T-helper 9 cell (primary cell): ENCODE measurements around the gene SRSF2.
"Not testable (repeated sequence)": the region's sequence is repeated elsewhere in the genome, so short reads cannot be mapped to it uniquely, and the experiment has no call there.

Experiments
- DNase-seq: peaks from one replicate; pipeline ENCODE4 v3.0.0-alpha.2; 2020

The SRSF2 gene

GRCh38 chr17:76737676-76738467, 741 bp upstream of the SRSF2 start, which contains the start of gene MFSD11:
TSS of gene MFSD11 (plus strand) at chr17:76738119. CDS start at chr17:76738353, 234 bp downstream.
- DNase-seq = peak; percentile 85

GRCh38 chr17:76736349-76737081, 616 bp downstream of the SRSF2 start:
- peak; percentile 55 for DNase-seq

- DNase-seq = no peak
Observed at GRCh38 chr17:76735586-76736348, 1.4 kb downstream of the SRSF2 start.

- DNase-seq = no peak
Observed at GRCh38 chr17:76735006-76735405, 2.1 kb downstream of the SRSF2 start.

DNA sequence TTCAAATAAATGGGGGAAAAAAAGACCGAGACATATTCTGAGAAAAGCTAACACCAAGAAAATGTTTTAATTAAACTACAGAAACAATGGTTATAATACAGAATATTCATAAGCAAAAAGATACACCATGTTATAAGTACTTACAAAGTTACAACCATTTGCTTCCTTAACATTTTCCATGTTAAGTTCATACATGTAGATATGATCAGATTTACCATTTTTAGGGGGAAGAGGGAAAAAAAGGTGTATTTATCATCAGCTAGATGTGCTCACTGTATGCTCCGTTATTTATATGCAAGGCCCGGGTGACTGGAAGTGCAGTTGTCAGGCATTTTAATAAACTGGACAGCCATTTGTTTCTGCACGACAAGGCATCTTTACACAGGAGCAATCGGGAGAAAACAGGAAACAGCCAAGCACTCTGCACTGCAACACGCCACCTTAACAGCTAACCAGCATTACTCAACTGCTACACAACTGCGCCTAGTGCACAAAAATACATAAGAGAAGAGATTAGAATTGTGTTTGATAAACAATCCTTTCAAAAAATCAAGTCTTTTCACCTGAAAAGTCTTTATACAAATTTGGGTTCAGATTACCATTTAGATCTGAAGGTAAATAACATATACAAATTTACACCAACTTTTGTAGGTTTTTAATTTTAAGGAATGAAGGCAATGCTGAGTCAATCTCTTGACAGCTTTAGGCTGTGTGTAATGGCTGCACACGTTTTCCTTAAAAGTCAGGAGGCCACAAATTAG, 2.9 kb downstream of the SRSF2 start:
- DNase-seq = no peak

DNA sequence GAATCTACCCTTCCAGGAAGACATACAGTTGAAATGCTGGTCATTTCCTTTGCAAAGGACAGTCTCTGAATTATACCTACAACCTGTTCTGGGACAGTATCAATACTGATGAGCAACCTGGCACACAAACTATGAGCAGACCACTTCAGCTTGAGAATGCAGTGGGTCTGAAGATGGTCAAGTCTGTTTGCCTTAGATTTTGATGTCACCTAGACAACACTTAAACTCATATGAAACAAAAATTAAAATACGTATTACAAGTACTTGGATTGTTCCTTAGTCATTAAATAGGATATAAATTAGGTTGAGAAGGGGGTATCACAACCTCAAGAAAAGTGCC, 3.5 kb downstream of the SRSF2 start:
- no peak for DNase-seq

DNA sequence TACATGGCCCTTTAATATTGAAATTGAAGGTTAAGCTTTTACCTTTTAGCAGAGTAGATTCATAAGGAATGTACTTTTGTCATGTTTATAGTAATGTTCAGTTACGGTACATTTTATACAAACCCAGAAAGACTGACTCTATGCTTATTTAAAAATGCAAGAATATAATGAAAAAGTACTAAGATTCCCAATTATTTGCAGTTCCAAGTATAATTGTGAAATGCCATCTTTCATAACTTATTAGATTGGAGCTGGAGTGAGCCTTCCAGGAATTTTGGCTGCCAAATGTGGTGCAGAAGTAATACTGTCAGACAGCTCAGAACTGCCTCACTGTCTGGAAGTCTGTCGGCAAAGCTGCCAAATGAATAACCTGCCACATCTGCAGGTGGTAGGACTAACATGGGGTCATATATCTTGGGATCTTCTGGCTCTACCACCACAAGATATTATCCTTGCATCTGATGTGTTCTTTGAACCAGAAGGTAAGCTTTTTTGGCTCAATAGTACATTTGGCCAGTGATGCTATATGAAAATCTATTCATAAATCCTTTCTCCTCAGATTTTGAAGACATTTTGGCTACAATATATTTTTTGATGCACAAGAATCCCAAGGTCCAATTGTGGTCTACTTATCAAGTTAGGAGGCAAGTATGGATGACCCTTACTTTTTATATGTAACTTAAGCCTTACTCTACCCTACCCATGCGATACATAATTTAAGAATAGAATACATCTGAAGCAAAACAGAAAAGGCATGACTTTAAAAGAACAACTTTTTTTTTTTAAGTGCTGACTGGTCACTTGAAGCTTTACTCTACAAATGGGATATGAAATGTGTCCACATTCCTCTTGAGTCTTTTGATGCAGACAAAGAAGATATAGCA, 4.2 kb downstream of the SRSF2 start:
- no peak for DNase-seq

DNA sequence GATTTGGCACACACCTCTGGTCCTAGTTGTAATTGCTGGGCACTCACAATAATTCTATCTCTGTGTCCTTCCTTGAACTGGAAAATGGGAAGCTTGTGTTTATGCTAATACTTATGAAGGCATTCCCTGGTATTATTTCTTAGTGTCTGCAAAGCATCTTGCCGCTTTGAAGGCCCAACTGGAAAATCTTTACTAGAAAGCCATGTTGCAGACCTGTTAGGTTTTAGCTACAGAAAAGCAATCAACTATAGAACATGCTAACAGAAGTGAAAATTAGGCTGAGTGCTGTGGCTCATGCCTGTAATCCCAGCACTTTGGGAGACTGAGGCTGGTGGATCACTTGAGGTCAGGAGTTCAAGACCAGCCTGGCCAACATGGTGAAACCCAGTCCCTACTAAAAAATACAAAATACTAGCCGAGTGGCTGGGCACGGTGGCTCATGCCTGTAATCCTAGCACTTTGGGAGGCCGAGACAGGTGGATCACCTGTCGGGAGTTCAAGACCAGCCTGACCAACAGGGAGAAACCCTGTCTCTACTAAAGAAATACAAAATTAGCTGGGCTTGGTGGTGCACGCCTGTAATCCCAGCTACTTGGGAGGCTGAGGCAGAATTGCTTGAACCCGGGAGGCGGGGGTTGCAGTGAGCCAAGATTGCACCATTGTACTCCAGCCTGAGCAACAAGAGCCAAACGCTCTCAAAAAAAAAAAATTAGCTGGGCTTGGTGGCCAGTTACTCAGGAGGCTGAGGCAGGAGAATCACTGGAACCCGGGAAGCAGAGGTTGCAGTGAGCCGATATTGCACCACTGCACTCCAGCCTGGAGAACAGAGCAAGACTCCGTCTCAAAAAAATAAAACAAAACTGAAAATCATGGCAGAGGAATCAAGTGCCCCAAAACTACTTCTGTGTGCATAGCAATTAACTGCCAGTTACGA, 5.1 kb downstream of the SRSF2 start:
- DNase-seq = not testable (repeated sequence)

DNA sequence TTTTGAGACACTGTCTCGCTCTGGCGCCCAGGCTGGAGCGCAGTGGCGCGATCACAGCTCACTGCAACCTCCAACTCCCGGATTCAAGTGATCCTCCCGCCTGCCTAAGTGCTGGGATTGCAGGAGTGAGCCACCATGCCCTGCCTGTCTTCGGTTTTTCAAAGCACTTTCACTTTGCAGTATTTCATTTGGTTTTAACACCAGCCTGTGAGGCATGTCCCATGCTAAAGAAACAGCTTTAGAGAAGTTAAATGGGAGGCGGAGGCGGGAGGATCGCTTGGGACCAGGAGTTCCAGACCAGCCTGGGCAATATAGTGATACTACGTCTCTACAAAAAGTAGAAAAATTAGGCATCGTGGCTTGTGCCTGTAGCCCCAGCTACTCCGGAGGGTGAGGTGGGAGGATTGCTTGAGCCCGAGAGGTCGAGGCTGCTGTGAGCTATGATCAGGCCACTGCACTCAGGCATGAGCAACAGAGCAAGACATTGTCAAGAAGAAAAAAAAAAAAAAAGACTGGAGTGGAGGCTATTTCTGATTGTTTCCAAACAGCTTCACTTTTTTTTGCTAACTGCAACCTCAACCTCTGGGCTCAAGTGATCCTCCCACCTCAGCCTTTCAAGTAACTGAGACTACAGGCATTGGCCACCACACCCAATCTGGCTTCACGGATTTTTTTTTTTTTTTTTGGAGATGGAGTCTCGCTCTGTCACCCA, 9.2 kb downstream of the SRSF2 start:
- no peak for DNase-seq

DNA sequence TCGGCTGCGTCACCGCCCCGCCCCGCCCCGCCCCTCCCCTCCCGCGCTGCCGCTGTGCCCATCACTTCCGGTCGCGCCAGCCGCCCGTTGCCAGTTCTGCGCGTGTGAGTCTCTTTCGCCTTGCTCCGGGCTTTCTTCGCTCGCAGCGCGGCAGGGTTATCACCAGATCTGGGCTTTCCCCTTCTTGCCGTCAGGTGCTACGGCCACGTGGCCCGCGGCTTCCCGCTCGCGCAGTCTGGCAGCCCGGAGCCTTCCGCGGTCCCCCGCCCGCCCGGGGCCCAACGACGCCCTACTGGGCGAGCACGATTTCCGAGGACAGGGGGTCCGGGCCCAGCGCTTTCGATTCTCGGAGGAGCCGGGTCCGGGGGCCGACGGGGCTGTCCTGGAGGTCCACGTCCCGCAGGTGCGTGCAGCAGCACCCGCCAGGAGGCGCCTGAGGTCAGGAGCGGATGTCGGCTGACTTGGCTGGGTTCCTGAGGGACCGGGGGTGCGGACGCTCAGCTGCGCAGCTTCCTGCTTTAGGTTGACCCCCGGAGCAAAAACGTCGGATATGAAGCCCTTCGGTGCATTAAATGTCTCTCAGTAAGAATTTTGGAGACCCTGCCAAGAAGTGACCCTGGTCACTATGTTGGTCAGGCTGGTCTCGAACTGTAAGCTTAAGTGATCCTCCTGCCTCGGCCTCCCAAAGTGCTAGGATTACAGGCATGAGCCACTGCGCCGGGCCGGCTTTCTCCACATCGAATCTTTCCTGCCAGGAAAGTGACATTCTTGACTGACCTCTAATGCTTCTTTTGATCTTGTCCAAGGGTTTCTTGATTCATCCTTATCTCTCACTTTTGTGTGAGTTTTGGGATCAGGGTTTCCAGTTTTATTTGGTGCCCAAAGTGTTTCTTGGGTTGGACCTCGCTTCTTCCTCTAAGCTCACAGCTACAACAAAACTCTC, 10.1 kb downstream of the SRSF2 start, which contains the start of gene METTL23:
METTL23 (plus strand) TSS at position 64 of the 943 bp plus-strand sequence. CDS start 2,872 bp downstream, outside the sequence.
- DNase-seq = peak; percentile 87

DNA sequence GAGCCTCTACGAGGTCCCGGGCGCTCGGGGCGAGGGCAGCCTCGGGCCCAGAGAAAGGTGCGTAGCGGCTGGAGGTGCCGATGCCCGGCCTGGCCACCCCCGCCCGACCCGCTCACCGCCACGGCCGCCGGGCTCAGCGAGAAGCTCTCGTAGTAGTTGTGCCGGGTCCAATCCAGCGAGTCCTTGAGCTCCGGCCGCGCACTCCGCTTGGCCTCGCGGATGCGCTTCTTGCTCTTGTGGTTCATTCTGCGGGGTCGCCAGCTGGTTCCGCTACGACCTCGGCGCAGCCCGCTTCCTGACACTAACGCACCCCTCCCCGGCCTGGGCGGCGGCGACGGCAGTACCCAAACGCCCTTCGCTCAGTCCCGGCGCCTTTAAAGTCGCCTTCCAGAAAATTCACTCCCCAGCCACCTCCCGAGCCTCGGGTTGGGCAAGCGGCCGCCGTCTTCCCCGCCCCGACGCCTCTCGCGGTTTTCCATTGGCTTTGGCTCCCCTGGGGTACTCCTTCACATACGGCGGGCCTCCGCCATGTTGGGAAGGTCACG, 10.8 kb downstream of the SRSF2 start, which contains the start of gene JMJD6:
JMJD6 (minus strand) TSS at position 376 of the 545 bp plus-strand sequence; CDS start at position 245, 131 bp downstream.
- DNase-seq = no peak

GRCh38 chr17:76725580-76726230, 11.4 kb downstream of the SRSF2 start:
- peak; percentile 64 for DNase-seq

- no peak for DNase-seq
Observed at GRCh38 chr17:76723812-76724211, 13.3 kb downstream of the SRSF2 start.

GRCh38 chr17:76722977-76723376, 14.2 kb downstream of the SRSF2 start:
- not testable (repeated sequence) for DNase-seq

- DNase-seq = no peak
Observed at GRCh38 chr17:76722279-76722678, 14.9 kb downstream of the SRSF2 start.

DNA sequence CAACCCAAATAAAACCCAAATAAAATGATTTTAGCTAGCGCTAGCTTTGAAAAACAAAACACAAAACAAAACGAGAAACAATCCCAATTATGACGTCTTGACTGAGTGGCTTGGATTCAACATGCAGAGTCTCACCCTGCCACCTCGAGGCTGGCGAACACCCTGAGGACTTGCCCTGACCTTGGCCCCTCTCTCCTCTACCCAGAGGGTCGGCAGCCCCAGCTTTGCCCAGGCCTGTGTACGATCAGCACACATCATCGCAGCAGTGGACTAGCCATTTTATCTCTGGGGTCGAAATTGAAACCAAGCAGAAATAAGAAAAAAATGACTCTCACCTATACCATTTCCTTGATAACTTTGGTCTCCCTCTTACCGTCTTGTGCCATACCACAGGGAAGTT, 15.7 kb downstream of the SRSF2 start:
- DNase-seq = no peak

DNA sequence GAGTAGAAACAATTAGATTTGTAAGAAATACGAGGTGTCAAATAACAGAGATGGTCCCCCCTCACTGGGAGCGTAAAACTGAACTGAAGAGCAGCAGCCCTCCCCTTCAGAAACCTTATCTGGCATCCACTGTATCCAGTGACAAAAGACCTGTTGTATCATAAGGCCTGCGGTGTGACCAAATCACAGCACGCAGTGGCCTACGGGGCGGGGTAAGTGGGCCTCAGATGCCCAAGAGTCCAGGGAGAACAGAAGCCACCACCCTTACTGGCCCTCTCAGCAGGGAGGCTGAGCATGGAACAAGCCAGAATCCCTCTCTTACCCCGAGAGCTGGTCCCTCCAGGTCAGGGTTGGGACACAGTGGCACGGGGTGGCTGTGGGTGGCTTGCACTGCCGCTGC, 16.2 kb downstream of the SRSF2 start:
- DNase-seq = no peak
